ENCODE results near the gene SUGP2. TPM values are rescaled to one million over a fixed set of nuclear protein-coding genes. Genes with fewer than 3 reads are reported as not detected.

SUGP2 gene
- polyA plus RNA-seq, 1 donor (not counting 4 experiments of a cell fraction or from before 2014, with no cell fraction given) = 51.2 TPM

DNA sequence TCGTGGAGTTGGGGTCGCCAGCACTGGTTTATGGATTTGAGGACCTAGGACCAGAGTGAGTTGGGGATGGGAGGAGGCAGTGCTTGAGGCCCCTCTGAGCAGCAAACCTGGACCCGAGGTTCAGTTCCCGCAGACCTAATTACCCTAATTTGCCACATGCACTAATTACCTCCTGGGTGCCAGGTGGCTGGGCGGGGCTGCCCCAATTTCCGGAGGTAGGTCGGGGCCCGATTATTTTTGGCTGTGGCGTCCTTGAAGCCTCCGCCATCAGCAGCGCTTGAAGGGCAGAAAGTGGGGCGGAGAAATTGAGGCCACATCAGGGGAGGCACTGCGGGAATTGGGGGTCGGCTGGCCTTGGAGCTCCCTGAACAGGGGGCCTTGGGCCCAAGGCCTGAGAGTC lies 86.4 kb downstream of the SUGP2 start:
- H3K9me1 ChIP-seq (ENCODE audit: control insufficient read depth, extremely low read depth, insufficient read depth, low read length) = no peaks in the 10 kb centered on the region
- no peak overlapping the region for H3K4me3 ChIP-seq (ENCODE audit: control insufficient read depth in 2 of 3, extremely low read depth in 1 of 3, insufficient read depth in 2 of 3, low read depth in 1 of 3, low read length in 3 of 3)
- dilution Hi-C loops (cut with MboI; ENCODE audit: extremely low pct_ligation_motif_present, low sequenced_read_pairs) = no loop called here
- no peaks in the 10 kb centered on the region for H3K9me3 ChIP-seq (ENCODE audit: control insufficient read depth, low read depth, low read length)
- H3K79me2 ChIP-seq (ENCODE audit: control insufficient read depth, insufficient read depth, low read length) = peaks cover 9% of the 10 kb centered on the region
- DNase-seq (ENCODE audit: low read depth, low spot score) (no peak), FAIRE-seq (no peak)
- H3K27ac ChIP-seq (ENCODE audit: control insufficient read depth, insufficient read depth, low read length) = no peak overlapping the region
- H3K4me2 ChIP-seq (ENCODE audit: control insufficient read depth, extremely low read depth, insufficient read depth, low read depth, low read length) = no peak overlapping the region
- H2AFZ ChIP-seq (ENCODE audit: control insufficient read depth, low read length) = no peak overlapping the region
- H3K36me3 ChIP-seq (ENCODE audit: control insufficient read depth in 2 of 2, extremely low read depth in 1 of 2, insufficient read depth in 2 of 2, low read length in 2 of 2) = peaks cover 4% of the 10 kb centered on the region in 2 experiments
- H4K20me1 ChIP-seq (ENCODE audit: control insufficient read depth, extremely low read depth, insufficient read depth, low read length) = no peaks in the 10 kb centered on the region
- H3K9ac ChIP-seq (ENCODE audit: control insufficient read depth, extremely low read depth, insufficient read depth, low read length) = no peak overlapping the region
- H3K27me3 ChIP-seq (ENCODE audit: control insufficient read depth, extremely low read depth, insufficient read depth, low read length) = no peaks in the 10 kb centered on the region
- TF ChIP-seq, protein P1, sequence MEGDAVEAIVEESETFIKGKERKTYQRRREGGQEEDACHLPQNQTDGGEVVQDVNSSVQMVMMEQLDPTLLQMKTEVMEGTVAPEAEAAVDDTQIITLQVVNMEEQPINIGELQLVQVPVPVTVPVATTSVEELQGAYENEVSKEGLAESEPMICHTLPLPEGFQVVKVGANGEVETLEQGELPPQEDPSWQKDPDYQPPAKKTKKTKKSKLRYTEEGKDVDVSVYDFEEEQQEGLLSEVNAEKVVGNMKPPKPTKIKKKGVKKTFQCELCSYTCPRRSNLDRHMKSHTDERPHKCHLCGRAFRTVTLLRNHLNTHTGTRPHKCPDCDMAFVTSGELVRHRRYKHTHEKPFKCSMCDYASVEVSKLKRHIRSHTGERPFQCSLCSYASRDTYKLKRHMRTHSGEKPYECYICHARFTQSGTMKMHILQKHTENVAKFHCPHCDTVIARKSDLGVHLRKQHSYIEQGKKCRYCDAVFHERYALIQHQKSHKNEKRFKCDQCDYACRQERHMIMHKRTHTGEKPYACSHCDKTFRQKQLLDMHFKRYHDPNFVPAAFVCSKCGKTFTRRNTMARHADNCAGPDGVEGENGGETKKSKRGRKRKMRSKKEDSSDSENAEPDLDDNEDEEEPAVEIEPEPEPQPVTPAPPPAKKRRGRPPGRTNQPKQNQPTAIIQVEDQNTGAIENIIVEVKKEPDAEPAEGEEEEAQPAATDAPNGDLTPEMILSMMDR (optimal IDR thresholded peaks at IDR 0.05 in 1 of 3, IDR thresholded peaks at IDR 0.05 in 1 of 3, conservative IDR thresholded peaks at IDR 0.05 in 1 of 3; ENCODE audit: extremely low read depth in 1 of 3, insufficient read depth in 2 of 3, low read length in 3 of 3) = no peak
- no peak for TF ChIP-seq EZH2 (IDR thresholded peaks at IDR 0.05; ENCODE audit: low read length)
- H3K4me1 ChIP-seq (ENCODE audit: control insufficient read depth, extremely low read depth, insufficient read depth, low read length) = peaks cover 14% of the 10 kb centered on the region

DNA sequence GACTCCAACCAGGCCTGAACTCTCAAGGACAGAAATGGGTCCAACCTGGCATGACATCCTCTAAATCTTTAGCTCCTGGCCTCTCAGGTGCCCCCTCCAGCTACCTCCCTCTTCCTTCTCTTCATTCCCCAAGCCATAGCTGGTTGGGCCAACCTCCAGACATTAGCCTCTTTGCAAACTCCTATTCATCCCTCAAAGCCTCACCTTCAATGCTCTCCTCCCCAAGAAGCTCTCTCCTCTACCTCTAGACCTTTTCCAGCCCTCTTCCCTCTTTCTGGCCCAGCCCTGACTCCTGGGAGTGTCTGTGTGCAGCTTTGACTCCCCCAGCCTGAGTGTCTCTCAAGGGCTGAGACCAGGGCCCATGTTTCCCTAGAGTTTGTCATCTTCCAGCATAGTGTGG lies 87.0 kb downstream of the SUGP2 start:
- Histone ChIP-seq H3K9ac (ENCODE audit: control insufficient read depth, extremely low read depth, insufficient read depth, low read length) (no peak overlapping the region), H3K4me3 (ENCODE audit: control insufficient read depth in 2 of 3, extremely low read depth in 1 of 3, insufficient read depth in 2 of 3, low read depth in 1 of 3, low read length in 3 of 3) (no peak overlapping the region), H3K9me1 (ENCODE audit: control insufficient read depth, extremely low read depth, insufficient read depth, low read length) (no peaks in the 10 kb centered on the region), H3K36me3 (ENCODE audit: control insufficient read depth in 2 of 2, extremely low read depth in 1 of 2, insufficient read depth in 2 of 2, low read length in 2 of 2) (peaks cover 4 to 9% of the 10 kb centered on the region in 2 experiments), H3K79me2 (ENCODE audit: control insufficient read depth, insufficient read depth, low read length) (peaks cover 15% of the 10 kb centered on the region), H4K20me1 (ENCODE audit: control insufficient read depth, extremely low read depth, insufficient read depth, low read length) (no peaks in the 10 kb centered on the region), H3K4me2 (ENCODE audit: control insufficient read depth, extremely low read depth, insufficient read depth, low read depth, low read length) (no peak overlapping the region), H3K27ac (ENCODE audit: control insufficient read depth, insufficient read depth, low read length) (no peak overlapping the region), H3K9me3 (ENCODE audit: control insufficient read depth, low read depth, low read length) (no peaks in the 10 kb centered on the region), H3K27me3 (ENCODE audit: control insufficient read depth, extremely low read depth, insufficient read depth, low read length) (no peaks in the 10 kb centered on the region), H2AFZ (ENCODE audit: control insufficient read depth, low read length) (no peak overlapping the region), H3K4me1 (ENCODE audit: control insufficient read depth, extremely low read depth, insufficient read depth, low read length) (peaks cover 14% of the 10 kb centered on the region)
- no peak for FAIRE-seq
- TF ChIP-seq EZH2 (IDR thresholded peaks at IDR 0.05; ENCODE audit: low read length) = no peak
- TF ChIP-seq, protein P1 (optimal IDR thresholded peaks at IDR 0.05 in 1 of 3, IDR thresholded peaks at IDR 0.05 in 1 of 3, conservative IDR thresholded peaks at IDR 0.05 in 1 of 3; ENCODE audit: extremely low read depth in 1 of 3, insufficient read depth in 2 of 3, low read length in 3 of 3) = no peak
- DNase-seq (ENCODE audit: low read depth, low spot score) = no peak
- dilution Hi-C loops (cut with MboI; ENCODE audit: extremely low pct_ligation_motif_present, low sequenced_read_pairs) = no loop called here

Data from keratinocyte (primary cell).